NCI-H1092 (cell line): ENCODE data around the gene PLXNB2.
"Not testable (repeated sequence)": the region's sequence is repeated elsewhere in the genome, so short reads cannot be mapped to it uniquely, and the experiment has no call there.

Source experiments
- DNase-seq: peaks from one replicate; lab custom pipeline; 2025; lab: John Stamatoyannopoulos, UW

Gene PLXNB2

DNA sequence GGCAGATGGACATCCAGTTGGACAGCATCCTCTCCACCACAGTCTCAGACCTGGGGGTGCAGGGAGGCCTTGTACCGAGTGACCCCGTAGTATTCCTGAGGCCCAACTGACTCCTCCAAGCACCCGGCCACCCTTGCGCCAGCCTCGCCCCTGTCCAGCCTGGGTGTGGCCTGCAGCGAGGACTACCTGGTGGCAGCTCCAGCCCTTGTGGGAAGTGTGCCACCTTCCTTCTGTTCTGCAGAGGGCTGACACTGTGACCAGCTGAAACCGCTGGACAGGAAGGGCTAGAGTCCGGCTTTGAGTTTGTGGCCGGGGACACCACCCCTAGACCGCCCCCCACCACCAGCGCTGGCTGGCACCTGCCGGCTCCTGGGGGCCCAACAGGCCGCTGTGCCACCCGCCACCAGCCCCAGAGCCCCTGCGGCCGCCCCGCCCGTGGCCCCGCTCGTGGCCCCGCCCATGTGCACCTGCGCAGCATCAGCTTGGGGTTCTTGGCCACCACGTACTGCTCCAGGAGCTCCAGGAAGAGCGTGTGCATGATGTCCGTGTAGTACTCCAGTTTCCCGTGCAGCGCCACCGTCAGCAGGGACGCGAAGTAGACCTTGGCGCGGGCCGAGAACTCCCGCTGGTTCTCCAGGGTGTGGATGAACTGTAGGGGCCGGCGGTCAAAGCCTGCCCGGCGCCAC is 27.3 kb downstream of the PLXNB2 start:
- DNase-seq = no peak

DNA sequence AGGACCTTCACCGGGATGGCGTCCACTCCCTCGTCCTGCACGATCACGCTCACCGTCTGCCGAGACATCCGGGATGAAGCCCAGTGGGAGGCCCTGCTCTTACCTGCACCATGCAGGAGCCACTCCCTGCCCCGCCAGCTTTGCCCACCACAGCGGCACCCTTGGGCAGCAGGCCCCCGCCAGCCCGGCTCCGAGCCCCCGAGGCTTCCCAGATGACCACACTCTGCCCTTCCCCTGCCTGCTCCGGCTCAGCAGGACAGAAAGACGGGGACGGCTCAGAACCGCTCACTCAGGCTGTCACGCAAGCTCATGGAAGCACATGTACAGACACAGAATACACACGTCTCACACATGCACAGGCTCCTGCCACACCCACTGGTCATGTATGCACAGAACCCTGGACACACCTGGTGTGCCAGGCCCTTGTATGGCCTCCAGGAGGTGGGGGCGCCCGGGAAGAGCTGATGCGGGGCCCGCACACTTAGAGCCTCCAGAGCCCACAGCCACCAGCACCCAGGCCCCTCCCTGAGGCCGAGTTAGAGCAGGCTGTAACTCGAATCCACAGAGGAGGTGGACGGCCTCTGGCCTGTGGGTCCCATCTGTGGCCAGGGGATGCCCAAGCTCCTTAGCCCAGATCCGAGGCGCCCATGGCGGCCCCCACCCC is 28.4 kb downstream of the PLXNB2 start:
- DNase-seq = no peak

- DNase-seq = no peak
These were observed 29.0 kb downstream of the PLXNB2 start for GRCh38 chr22:50278461-50278860.

- no peak for DNase-seq
These were observed 29.7 kb downstream of the PLXNB2 start for GRCh38 chr22:50277761-50278160.

DNA sequence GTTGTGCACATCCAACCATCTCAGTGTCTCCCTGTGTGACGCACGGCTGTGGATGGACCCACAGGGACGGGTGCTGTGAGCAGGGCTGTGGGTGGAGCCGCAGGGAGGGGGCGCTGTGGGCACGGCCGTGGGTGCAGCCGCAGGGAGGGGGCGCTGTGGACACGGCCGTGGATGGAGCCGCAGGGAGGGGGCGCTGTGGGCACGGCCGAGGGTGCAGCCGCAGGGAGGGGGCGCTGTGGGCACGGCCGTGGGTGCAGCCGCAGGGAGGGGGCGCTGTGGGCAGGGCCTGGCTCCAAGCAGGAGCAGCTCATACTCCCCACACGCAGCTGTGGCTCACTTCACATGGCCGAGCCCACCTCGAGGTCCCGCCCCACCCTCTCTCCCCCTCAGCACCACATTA is 31.3 kb downstream of the PLXNB2 start:
- DNase-seq = no peak

GRCh38 chr22:50275181-50276055 is 32.0 kb downstream of the PLXNB2 start:
- DNase-seq = no peak

GRCh38 chr22:50274771-50275170 is 32.7 kb downstream of the PLXNB2 start:
- DNase-seq = no peak

DNA sequence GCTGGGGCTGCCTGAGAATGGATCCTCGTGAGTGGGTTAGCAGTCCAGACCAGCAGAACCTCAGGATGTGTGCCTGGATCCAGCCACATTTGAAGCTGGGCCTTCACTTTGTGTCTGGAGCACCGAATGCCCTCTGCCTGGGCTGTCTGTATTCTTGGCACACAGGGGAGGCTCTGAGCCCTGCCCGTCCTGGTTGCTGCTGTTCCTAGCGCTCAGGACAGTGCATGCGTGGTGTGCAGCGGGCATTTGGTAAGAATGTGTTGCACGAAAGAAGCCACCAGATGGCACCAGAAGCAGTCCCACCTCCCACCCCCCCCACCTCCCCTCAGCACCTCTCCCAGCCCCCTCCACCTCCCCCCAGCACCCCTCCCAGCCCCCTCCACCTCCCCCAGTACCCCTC is 33.1 kb downstream of the PLXNB2 start:
- DNase-seq = no peak

- DNase-seq = not testable (repeated sequence)
These were observed 33.7 kb downstream of the PLXNB2 start for GRCh38 chr22:50273781-50274180.

- DNase-seq = not testable (repeated sequence)
These were observed 34.1 kb downstream of the PLXNB2 start for GRCh38 chr22:50273352-50273751.

- no peak for DNase-seq
These were observed 35.2 kb downstream of the PLXNB2 start for GRCh38 chr22:50272044-50272802.

DNA sequence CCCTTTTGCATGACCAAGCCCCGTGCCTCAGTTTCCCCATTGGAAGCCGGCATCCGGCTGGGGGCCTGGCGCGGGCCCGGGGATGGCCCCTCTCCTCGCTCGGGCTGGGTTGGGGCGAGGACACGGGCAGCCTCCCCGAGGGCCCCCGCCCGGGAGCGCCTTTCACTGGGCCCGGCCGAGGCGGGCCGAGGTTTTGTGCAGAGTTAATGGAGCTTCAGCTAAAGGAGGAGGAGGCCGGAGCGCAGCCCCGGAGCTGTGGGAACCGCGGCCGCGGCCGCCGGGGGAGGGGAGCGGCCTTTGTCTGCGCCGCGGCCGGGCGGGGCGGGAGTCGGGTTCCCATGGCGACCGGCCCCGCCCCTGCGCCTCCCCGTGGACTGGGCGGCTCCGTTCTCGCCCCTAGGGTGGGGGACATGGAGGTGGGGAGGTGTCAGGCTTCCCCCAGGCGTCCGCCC is 35.9 kb downstream of the PLXNB2 start:
- no peak for DNase-seq

GRCh38 chr22:50270666-50271394 is 36.6 kb downstream of the PLXNB2 start:
- DNase-seq = no peak

DNA sequence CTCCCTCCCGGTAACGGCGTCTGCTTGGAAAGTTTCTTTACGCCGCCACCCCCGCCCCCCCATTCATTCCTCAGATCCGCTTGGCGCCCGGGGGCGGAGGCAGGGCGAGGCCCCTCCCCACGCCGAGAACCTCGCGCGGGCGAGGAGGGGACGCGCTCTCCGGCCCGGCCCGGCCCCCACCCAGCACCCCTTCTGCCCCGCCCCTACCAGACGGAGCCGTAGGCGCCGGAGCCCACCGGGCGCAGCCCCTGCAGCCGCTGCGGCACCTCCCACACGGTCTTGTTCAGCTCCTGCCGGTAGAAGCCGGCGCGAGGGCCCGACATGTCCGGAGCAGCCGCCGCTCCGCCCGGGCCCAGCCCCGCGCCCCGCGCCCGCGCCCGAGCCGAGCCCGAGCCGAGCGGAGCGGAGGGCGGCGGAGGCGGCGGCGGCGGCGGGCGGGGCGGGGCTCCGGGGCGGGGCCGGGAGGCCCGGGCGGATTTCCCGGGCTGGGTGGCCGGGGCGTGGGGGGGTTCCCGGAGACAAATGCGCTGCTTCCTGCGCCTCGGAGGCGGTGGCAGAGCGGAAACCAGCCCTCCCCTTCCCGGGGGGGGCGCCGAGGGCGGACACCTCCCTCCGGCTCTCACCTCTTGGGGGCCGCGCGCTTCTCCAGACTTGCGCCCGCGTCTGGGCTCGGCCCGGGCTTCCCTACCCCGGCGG is 37.3 kb downstream of the PLXNB2 start, which contains the start of gene MAPK11:
Gene MAPK11, minus strand, starts transcription at position 411 of the 696 bp plus-strand sequence. Its CDS starts 88 bp downstream, at position 323.
- no peak for DNase-seq

- no peak for DNase-seq
These were observed 37.9 kb downstream of the PLXNB2 start for GRCh38 chr22:50269573-50269969.

DNA sequence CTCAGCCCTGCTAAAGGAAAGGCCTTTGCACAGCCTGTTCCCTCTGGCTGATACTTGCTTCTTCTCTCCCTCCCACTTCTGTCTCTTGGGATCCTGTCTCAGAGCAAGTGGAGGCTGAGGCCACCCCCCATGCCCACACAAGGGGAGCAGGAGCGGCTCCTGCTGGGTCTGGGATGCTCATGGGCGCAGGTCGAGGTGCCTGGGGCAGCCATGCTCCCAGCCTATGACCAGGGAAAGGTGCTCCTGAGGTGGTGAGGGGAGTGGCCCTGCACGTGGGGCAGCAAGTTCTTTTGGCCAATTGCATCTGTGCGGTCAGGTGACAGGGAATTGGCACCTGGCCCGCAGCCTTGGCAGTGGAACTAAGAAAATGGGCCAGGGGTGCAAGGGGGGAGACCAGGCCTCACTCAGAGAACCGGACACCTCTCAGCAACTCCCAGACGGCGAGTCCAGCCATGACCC is 38.8 kb downstream of the PLXNB2 start:
- DNase-seq = no peak

DNA sequence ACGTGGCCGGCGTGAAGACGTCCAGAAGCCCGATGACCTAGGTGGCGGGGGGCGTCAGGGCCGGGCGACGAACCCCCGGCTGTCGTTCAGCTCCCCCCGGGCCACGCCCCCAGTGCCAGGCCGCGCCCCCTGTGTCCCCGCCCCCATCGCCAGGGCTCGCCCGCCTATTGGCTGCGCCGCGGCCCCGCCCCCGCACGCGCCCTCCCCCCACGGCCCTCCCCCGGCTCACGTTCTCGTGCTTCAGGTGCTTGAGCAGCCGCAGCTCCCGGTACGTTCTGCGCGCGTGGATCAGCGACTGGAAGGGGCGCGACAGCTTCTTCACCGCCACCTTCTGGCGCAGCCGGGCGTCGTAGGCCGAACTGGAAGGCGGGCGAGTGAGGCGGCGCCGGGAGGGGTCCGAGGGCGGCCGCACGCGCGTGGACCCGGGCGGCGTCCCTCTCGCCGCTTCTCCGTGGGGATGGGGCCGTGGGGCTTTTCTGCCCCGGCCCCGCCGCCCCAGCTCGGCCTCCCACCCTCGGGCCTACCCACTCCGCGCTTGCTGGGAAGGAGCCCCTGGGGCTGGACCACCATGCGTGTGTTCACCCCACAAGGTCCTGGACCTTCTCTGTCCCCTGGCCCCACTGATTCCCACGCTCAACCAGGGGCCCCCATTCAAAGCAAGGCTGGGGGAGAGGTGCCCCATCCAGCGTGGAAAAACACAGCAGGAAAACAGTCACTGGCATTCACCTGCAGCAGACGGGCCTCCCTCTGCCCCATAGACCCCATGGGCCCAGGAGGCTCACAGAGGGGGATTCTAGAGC is 39.7 kb downstream of the PLXNB2 start:
- DNase-seq = no peak

GRCh38 chr22:50266994-50267393 is 40.5 kb downstream of the PLXNB2 start:
- DNase-seq = no peak

DNA sequence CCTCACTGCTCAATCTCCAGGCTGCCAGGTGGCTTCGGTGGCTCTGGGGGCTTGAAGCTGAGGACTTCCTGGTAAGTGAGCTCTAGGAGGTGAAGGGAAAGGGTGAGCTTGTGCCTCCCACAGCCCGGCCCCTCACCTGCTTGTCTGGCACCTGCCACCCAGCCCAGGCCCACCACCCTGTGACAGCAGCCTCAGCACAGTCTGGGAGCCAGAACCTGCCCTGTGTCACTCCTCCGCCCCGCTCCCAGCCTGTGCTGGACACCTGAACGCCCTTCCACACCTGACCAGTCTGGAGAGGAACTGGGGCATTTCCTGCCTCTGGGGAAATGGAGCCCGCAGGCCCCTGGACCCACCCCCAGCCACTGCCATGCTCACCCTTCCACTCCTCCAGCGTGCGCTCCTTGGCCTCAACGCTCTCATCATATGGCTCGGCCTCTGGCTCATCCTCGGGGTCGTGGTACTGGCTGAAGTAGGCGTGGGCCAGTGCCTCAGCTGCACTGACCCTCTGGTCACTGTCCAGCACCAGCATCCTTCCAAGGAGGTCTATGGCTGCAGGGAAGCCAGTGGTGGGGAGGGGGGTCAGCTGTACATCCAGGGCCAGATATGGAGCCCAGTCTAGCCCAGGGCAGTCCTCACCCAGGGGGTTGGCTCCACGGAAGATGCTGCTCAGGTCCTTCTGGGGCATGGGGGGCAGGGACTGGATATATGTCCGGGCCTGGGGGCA is 42.3 kb downstream of the PLXNB2 start:
- no peak for DNase-seq
